Right atrium auricular region (tissue), 2 donors: ENCODE results near the gene ICAM2. TPM values are rescaled to one million over a fixed set of nuclear protein-coding genes. Genes with fewer than 3 reads are reported as not detected.

Source experiments
- DNase-seq: peaks from one replicate; pipeline ENCODE4 v3.0.0-alpha.2; 2019; ENCODE audit warnings: low spot score
- H3K27ac ChIP-seq, 2 donors: fragments of 200-600 bp; sonication (generic); 1 replicate in 1 of 2; 2 replicates in 1 of 2; pipeline ENCODE4 v1.5.1; 2016 to 2019
- H3K27me3 ChIP-seq, 2 donors: fragments of 200-600 bp; sonication (generic); one replicate each; pipeline versions ENCODE4 v1.5.1 to v1.6.0; 2017 to 2019
- H3K36me3 ChIP-seq: fragments of 200-600 bp; sonication (generic); one replicate; pipeline ENCODE4 v1.5.1; 2016
- H3K4me1 ChIP-seq, 2 donors: fragments of 200-600 bp; sonication (generic); one replicate each; pipeline versions ENCODE4 v1.5.1 to v1.6.0; 2017 to 2019
- H3K4me3 ChIP-seq, 2 donors: fragments of 200-600 bp; sonication (generic); 1 replicate in 1 of 2; 2 replicates in 1 of 2; pipeline ENCODE4 v1.5.1; 2017 to 2019; ENCODE audit warnings: mild to moderate bottlenecking in 1 of 2, moderate library complexity in 1 of 2
- H3K9me3 ChIP-seq, 2 donors: fragments of 200-600 bp; sonication (generic); one replicate each; pipeline ENCODE4 v1.5.1; 2019
- CTCF ChIP-seq, 2 donors: fragments of 200-600 bp; sonication (generic); IDR thresholded peaks; one replicate each; pipeline ENCODE4 v1.5.1; 2019; ENCODE audit warnings: antibody characterized with exemption in 2 of 2
- total RNA-seq, 2 donors: library from RNA; depleted of rRNA; stranded (reverse); fragments of >200 nt; gene quantifications; one replicate each; pipeline ENCODE4 v1.1.0, GENCODE V29; 2016

ICAM2 gene
- total RNA-seq, 2 donors from 2014 or later: 74.6 to 109 TPM

GRCh38 chr17:63973247-63973646, 47.2 kb downstream of the ICAM2 start:
- no peak for TF ChIP-seq CTCF (IDR thresholded peaks at IDR 0.05)
- Histone ChIP-seq H3K27me3 (no peaks in the 10 kb centered on the region), H3K36me3 (no peaks in the 10 kb centered on the region), H3K27ac (no peak overlapping the region), H3K4me1 (peaks cover 0 to 15% of the 10 kb centered on the region in 2 donors), H3K4me3 (no peak overlapping the region), H3K9me3 (no peaks in the 10 kb centered on the region)
- DNase-seq: no peak

- Histone ChIP-seq H3K27me3 (no peaks in the 10 kb centered on the region), H3K4me3 (no peak within 1 kb of the TSS)
- no peak for TF ChIP-seq CTCF (IDR thresholded peaks at IDR 0.05)
These were observed 47.6 kb downstream of the ICAM2 start, which contains the start of gene SCN4A for GRCh38 chr17:63972796-63973195. TSS of gene SCN4A (minus strand) at chr17:63972918. CDS start at chr17:63972841, 77 bp downstream.

GRCh38 chr17:63969278-63969677, 51.2 kb downstream of the ICAM2 start:
- no peak for TF ChIP-seq CTCF (IDR thresholded peaks at IDR 0.05)
- Histone ChIP-seq H3K9me3 (no peaks in the 10 kb centered on the region), H3K27ac (no peak overlapping the region), H3K27me3 (no peaks in the 10 kb centered on the region), H3K4me1 (peaks cover 0 to 7% of the 10 kb centered on the region in 2 donors), H3K36me3 (no peaks in the 10 kb centered on the region), H3K4me3 (no peak overlapping the region)
- DNase-seq: no peak

More at GRCh38 chr17:63972796-63973195, 47.6 kb downstream of the ICAM2 start, which contains the start of gene SCN4A:
- Histone ChIP-seq H3K9me3 (no peaks in the 10 kb centered on the region), H3K27ac (no peak within 1 kb of the TSS), H3K36me3 (no peaks in the 10 kb centered on the region), H3K4me1 (peaks cover 0 to 15% of the 10 kb centered on the region in 2 donors)
- DNase-seq: no peak

GRCh38 chr17:63967953-63968352, 52.5 kb downstream of the ICAM2 start:
- Histone ChIP-seq H3K36me3 (no peaks in the 10 kb centered on the region), H3K4me3 (no peak overlapping the region), H3K27ac (no peak overlapping the region), H3K27me3 (no peaks in the 10 kb centered on the region), H3K9me3 (no peaks in the 10 kb centered on the region), H3K4me1 (peaks cover 0 to 17% of the 10 kb centered on the region in 2 donors)
- no peak for DNase-seq
- no peak for TF ChIP-seq CTCF (IDR thresholded peaks at IDR 0.05)

GRCh38 chr17:63966646-63967264, 53.7 kb downstream of the ICAM2 start:
- DNase-seq: no peak
- H3K27me3 ChIP-seq: no peaks in the 10 kb centered on the region
- no peak overlapping the region for H3K4me3 ChIP-seq
- H3K27ac ChIP-seq: no peak overlapping the region
- H3K4me1 ChIP-seq: peaks cover 0 to 29% of the 10 kb centered on the region in 2 donors
- no peak for TF ChIP-seq CTCF (IDR thresholded peaks at IDR 0.05)
- no peaks in the 10 kb centered on the region for H3K36me3 ChIP-seq
- H3K9me3 ChIP-seq: no peaks in the 10 kb centered on the region

- Histone ChIP-seq H3K9me3 (no peaks in the 10 kb centered on the region), H3K4me3 (no peak overlapping the region), H3K4me1 (peaks cover 0 to 43% of the 10 kb centered on the region in 2 donors), H3K27ac (peak overlapping the region; percentile 70 to 74), H3K36me3 (no peaks in the 10 kb centered on the region), H3K27me3 (no peaks in the 10 kb centered on the region)
- no peak for TF ChIP-seq CTCF (IDR thresholded peaks at IDR 0.05)
- peak; percentile 75 for DNase-seq
These were observed 57.3 kb downstream of the ICAM2 start for GRCh38 chr17:63963123-63963522.
